Spleen (tissue), 7 donors: ENCODE data around the gene OSBPL7.

ENCODE experiments used
- CTCF ChIP-seq, 11 experiments: fragments of 200-600 bp in 7 of 11; fragments of 450-650 bp in 4 of 11; sonication (generic) in 4 of 11; IDR thresholded peaks in 8 of 11; conservative IDR thresholded peaks in 3 of 11; 1 replicate in 7 of 11; 2 replicates in 4 of 11; pipeline versions ENCODE4 v1.4.0 to v1.8.0; 2016 to 2021; ENCODE audit warnings: antibody characterized with exemption in 11 of 11, inconsistent platforms in 4 of 11, mild to moderate bottlenecking in 1 of 11
- POLR2A ChIP-seq, 3 donors: fragments of 450-650 bp; IDR thresholded peaks; one replicate each; pipeline ENCODE4 v1.5.1; 2017; ENCODE audit warnings: antibody characterized with exemption in 3 of 3, mild to moderate bottlenecking in 1 of 3
- donor health status: DM: no; HTN: no; CAD: no; lungs with moderate emphysema.
- donor health status: DM: no; HTN: no; CAD: no.
- donor health status: DM: no; HTN: no; CAD: no.

- TF ChIP-seq CTCF (IDR thresholded peaks at IDR 0.05 in 8 of 11, conservative IDR thresholded peaks at IDR 0.05 in 3 of 11): no peak
- no peak for TF ChIP-seq POLR2A (IDR thresholded peaks at IDR 0.05)
Observed at GRCh38 chr17:47850373-47850691, 28.7 kb upstream of the OSBPL7 start.
